ENCODE results near the gene ALG11.
"Not testable (repeated sequence)": the region's sequence is repeated elsewhere in the genome, so short reads cannot be mapped to it uniquely, and the experiment has no call there.

Gene ALG11

GRCh38 chr13:52030401-52030800 is 18.2 kb downstream of the ALG11 start:
- DNase-seq: not testable (repeated sequence)

GRCh38 chr13:52033039-52033438 is 20.8 kb downstream of the ALG11 start:
- no peak for DNase-seq

DNA sequence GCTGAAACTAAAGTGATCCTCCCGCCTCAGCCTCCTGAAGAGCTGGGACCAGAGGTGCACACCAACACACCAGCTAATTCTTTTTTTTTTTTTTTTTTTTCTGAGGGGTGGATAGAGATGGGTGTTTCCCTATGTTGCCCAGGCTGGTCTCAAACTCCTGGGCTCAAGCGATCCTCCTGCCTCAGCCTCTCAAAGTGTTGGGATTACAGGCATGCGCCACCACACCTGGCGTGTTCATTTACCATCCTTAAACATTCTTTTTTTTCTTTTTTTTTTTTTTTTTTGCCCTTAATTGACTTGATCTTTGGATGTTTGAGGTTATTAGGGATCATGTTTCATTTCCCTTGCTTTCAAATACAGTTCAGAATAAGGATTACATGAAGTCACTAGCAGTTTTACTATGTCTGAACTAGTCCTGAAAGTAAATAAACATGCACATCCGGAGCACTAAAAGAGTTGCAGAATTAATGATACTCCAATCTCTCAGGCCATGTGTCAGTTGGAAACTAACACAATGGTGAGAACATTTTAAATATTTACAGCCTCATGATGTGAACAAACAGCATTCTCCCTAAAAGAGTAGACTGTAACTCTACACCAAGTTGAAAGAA is 22.5 kb downstream of the ALG11 start:
- no peak for DNase-seq

- DNase-seq: no peak
Measured at GRCh38 chr13:52036037-52036436, 23.8 kb downstream of the ALG11 start.

- DNase-seq: no peak
Measured at GRCh38 chr13:52043675-52044074, 31.5 kb downstream of the ALG11 start.

DNA sequence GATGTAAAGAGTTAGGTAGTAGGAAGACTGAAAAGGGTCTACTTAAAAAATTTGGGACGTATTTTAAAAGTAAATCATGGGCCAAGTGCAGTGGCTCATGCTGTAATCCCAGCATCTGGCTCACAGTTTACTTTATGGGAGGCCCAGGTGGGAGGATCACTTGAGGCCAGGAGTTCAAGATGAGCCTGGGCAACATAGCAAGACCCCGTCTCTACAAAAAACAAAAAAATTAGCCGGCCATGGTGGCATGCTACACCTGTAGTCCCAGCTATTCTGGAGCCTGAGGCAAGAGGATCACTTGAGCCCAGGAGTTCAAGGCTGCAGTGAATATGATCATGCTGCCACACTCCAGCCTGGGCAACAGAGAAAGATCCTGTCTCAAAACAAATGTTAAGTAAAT is 35.3 kb downstream of the ALG11 start:
- no peak for DNase-seq

GRCh38 chr13:52048516-52048915 is 36.3 kb downstream of the ALG11 start:
- DNase-seq: no peak

DNA sequence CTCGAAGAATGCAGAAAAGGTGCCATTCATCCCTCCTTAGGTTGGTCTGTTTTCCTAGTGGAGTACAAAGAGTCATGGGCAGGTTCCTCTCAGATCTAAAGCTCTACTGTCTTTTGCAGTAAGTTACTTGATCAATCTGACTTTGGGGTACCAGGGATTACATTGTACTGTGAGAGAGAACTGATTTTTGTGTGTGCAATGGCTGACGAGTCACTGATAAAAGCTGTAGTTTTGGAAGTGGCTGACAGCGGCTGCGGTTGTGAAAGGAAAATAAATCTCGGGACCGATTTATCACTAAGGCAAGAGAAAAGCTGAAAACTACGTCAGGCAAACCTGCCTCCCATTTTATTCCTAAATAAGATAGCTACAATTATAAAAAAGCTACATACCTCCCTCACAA is 39.2 kb downstream of the ALG11 start:
- DNase-seq: no peak

DNA sequence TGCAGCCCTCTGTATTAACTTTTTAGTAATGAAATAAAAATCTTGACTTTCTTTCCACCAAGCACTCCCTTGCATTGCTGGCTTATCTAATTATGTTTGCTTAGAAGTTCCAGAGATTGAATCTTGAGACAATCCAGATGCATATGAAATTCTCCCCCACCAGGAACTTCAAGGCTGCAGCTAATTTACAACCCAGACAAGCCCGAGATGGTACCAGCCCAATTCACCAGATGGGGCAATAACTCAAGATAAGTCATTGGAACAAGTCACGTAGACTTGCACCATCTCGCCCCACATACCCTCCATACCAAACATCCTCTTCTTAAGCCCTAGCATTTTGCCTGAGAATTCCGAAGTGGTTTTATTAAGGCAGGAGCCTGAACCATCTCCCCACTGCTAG is 41.3 kb downstream of the ALG11 start:
- DNase-seq: no peak

DNA sequence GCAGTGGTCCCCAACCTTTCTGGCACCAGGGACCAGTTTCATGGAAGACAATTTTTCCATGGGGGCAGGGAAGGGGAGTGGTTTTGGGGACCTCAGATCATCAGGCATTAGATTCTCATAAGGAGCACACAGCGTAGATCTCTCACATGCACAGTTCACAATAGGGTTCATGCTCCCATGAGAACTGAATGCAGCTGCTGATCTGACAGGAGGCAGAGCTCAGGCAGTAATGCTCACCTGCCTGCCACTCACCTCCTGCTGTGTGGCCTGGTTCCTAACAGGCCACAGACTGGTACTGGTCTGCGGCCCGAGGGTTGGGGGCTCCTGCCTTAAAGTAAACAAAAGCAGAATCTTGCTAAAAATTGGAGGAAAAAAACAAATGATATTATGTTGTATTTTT is 48.9 kb downstream of the ALG11 start:
- DNase-seq: not testable (repeated sequence)

- no peak for DNase-seq
Measured at GRCh38 chr13:52061587-52061986, 49.4 kb downstream of the ALG11 start.

- no peak for DNase-seq
Measured at GRCh38 chr13:52067237-52067636, 55.0 kb downstream of the ALG11 start.

DNA sequence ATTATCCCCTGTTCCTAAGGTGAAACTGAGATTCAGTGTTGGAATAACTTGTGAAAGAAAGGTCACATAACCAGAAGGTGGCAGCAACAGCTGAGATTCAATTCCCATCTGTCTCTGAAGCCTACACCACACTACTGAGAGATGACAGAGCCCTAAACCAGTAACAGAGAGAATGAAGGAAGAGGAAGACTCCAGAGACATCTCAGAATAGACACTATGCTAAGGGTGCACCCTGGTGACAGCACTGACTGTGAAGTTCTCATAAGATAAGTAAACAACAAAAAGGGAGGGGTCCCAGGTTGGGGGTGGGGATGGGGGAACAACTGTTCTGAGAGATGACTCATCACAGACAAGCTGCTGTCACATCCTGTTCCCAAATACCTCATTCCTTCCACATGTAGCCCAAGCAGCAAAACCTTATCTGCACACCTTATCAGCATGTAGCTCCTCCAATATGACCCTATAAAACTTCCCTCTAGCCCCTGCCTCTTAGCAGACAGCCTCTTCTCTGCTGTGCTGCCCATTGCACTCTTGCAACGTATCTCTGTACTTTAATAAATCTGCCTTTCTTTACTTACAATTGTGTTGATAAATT is 58.8 kb downstream of the ALG11 start:
- no peak for DNase-seq
